Lower lobe of right lung (tissue), 2 donors: ENCODE results near the gene LRRC8C. TPM values are rescaled to one million over a fixed set of nuclear protein-coding genes. Genes with fewer than 3 reads are reported as not detected.

Experiments
- ATAC-seq, 2 donors: fragments of 200-7000 bp; cut with Tn5 transposase; one replicate each; pipeline ENCODE4 v1.9.1; 2020 to 2022; ENCODE audit warnings: mild to moderate bottlenecking in 2 of 2, moderate library complexity in 2 of 2
- DNase-seq: peaks from one replicate; pipeline ENCODE4 v3.0.0-alpha.2; 2020
- H3K27ac ChIP-seq: fragments of 200-600 bp; one replicate; pipeline ENCODE4 v1.8.0; 2022
- H3K27me3 ChIP-seq: fragments of 200-600 bp; one replicate; pipeline ENCODE4 v1.8.0; 2022; ENCODE audit warnings: low read depth
- H3K36me3 ChIP-seq: fragments of 200-600 bp; one replicate; pipeline ENCODE4 v1.8.0; 2022; ENCODE audit warnings: mild to moderate bottlenecking
- H3K4me1 ChIP-seq: fragments of 200-600 bp; one replicate; pipeline ENCODE4 v1.8.0; 2022
- H3K4me3 ChIP-seq: fragments of 200-600 bp; one replicate; pipeline ENCODE4 v1.8.0; 2022; ENCODE audit warnings: mild to moderate bottlenecking
- H3K9me3 ChIP-seq: fragments of 200-600 bp; one replicate; pipeline ENCODE4 v1.8.0; 2022
- CTCF ChIP-seq: fragments of 200-600 bp; IDR thresholded peaks from one replicate; pipeline ENCODE4 v1.8.0; 2022; ENCODE audit warnings: antibody characterized with exemption, mild to moderate bottlenecking
- intact Hi-C: fragments of 100-400 bp; cut with DNase I; formaldehyde crosslinking; loops from one replicate; pipeline ENCODE4 v1.11.0; 2022
- total RNA-seq: library from RNA; stranded (reverse); fragmentation: NEBNext Ultra II Directional; extraction: Animal tissue kit (Norgen Biotek cat#: 25700); gene quantifications from one replicate; pipeline ENCODE4 v1.2.1, GENCODE V29; 2021
- donor health status: DM: no; HTN: yes; CAD: no; lungs with severe emphysema.

The LRRC8C gene
- total RNA-seq, 1 donor from 2014 or later, result 13.0 TPM

GRCh38 chr1:89727517-89728312 lies 94.8 kb downstream of the LRRC8C start:
- H3K27ac ChIP-seq, result peak overlapping the region; percentile 51

GRCh38 chr1:89728381-89728780 lies 95.5 kb downstream of the LRRC8C start:
- ATAC-seq, result peak in 1 of 2 donors; percentile 6
- no peak for TF ChIP-seq CTCF

More at GRCh38 chr1:89727517-89728312, 94.8 kb downstream of the LRRC8C start:
- H3K4me3 ChIP-seq, result no peak overlapping the region
- ATAC-seq (no peak), DNase-seq (no peak)
- no peaks in the 10 kb centered on the region for H3K36me3 ChIP-seq
- H3K4me1 ChIP-seq, result peaks cover 31% of the 10 kb centered on the region
- no peaks in the 10 kb centered on the region for H3K27me3 ChIP-seq
- intact Hi-C loops, result no loop called here
- no peaks in the 10 kb centered on the region for H3K9me3 ChIP-seq
- TF ChIP-seq CTCF, result no peak

GRCh38 chr1:89732206-89732605 lies 99.3 kb downstream of the LRRC8C start:
- Histone ChIP-seq H3K27ac (no peak overlapping the region), H3K4me3 (no peak overlapping the region), H3K36me3 (no peaks in the 10 kb centered on the region), H3K27me3 (no peaks in the 10 kb centered on the region), H3K4me1 (no peaks in the 10 kb centered on the region), H3K9me3 (no peaks in the 10 kb centered on the region)
- ATAC-seq, result no peak
- TF ChIP-seq CTCF, result no peak
- intact Hi-C loops, result no loop called here
- no peak for DNase-seq

More at GRCh38 chr1:89728381-89728780, 95.5 kb downstream of the LRRC8C start:
- intact Hi-C loops, result no loop called here
- Histone ChIP-seq H3K27me3 (no peaks in the 10 kb centered on the region), H3K36me3 (no peaks in the 10 kb centered on the region), H3K9me3 (no peaks in the 10 kb centered on the region), H3K27ac (peak overlapping the region; percentile 51), H3K4me1 (peaks cover 31% of the 10 kb centered on the region), H3K4me3 (peak overlapping the region; percentile 9)
- DNase-seq, result no peak

DNA sequence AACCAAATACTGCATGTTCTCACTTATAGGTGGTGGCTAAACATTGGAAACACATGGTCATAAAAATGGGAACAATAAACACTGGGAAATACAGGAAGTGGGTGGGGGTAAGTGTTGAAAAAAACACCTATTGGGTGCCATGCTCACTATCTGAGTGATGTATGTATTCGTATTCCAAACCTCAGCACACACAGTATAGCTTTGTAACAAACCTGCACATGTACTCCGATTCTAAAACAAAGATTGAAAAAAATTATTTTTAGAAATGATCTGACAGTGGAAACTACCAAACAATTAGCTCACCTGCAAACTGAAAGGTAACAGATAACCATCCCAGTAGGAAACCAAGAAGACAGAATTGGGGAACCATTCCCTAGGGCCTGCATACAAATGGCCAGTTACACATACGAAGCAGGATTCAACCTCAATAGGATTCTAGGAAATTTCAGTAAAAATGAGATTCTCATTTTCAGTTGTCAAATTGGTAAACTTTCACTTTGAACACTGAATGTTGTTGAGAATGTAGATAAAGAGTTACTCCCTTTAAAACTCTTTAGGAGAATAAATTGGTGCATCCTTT lies 99.8 kb downstream of the LRRC8C start:
- no peaks in the 10 kb centered on the region for H3K27me3 ChIP-seq
- no peak for ATAC-seq
- no peaks in the 10 kb centered on the region for H3K4me1 ChIP-seq
- H3K9me3 ChIP-seq, result no peaks in the 10 kb centered on the region
- no peak for DNase-seq
- intact Hi-C loops, result no loop called here
- no peak overlapping the region for H3K27ac ChIP-seq
- TF ChIP-seq CTCF, result no peak
- no peaks in the 10 kb centered on the region for H3K36me3 ChIP-seq
- no peak overlapping the region for H3K4me3 ChIP-seq

DNA sequence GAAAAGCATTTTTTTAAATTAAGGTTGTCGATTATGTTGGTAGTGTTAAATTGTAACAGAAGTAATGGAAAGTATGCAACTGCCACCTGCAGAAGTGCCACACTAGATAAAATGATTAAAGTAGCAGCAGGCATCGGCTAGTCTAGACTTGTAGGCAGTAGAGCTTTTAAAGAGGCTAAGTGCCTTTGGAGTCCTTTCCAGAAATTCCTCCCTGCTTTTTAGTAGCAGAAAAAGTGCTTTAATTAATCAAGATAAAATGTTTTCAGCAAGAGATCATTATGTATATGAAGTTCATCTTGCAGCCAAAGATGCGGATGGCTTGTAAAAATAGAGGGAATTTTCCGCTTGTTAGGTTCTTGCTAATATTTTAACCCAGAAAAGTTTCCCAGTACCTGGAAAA lies 100.8 kb downstream of the LRRC8C start:
- DNase-seq (no peak), ATAC-seq (no peak)
- intact Hi-C loops, result no loop called here
- Histone ChIP-seq H3K4me1 (no peaks in the 10 kb centered on the region), H3K36me3 (no peaks in the 10 kb centered on the region), H3K9me3 (no peaks in the 10 kb centered on the region), H3K27me3 (no peaks in the 10 kb centered on the region), H3K27ac (no peak overlapping the region), H3K4me3 (no peak overlapping the region)
- TF ChIP-seq CTCF, result no peak
